H1 (cell line): Measurements from ENCODE around the gene ST6GALNAC3. TPM values are rescaled to one million over a fixed set of nuclear protein-coding genes. Genes with fewer than 3 reads are reported as not detected.

Experiments
- CTCF ChIA-PET: fragments of 300-600 bp; sonication (Branson Sonifier 250); formaldehyde crosslinking; loops from one replicate; lab custom pipeline; 2021; ENCODE audit not compliant: partially characterized antibody; lab: Charles Lee
- POLR2A ChIA-PET: fragments of 300-600 bp; sonication (Branson Sonifier 250); formaldehyde crosslinking; loops from one replicate; lab custom pipeline; 2021; ENCODE audit warnings: inconsistent platforms; ENCODE audit not compliant: partially characterized antibody; lab: Charles Lee
- DNase-seq, 2 experiments: peaks; one replicate each; pipeline versions ENCODE4 v3.0.0 to v3.0.0-alpha.2; 2010 to 2022; ENCODE audit warnings: low spot score in 2 of 2, low read depth in 1 of 2, mixed read lengths in 1 of 2
- FAIRE-seq: peaks from 2 replicates; lab custom pipeline; 2011; peaks lifted over from hg19 to GRCh38; lab: Jason Lieb, UNC
- H2AFZ ChIP-seq: 2 replicates; pipeline ENCODE4 v1.8.1; 2012; ENCODE audit warnings: low read length, inconsistent platforms
- H2AK5ac ChIP-seq: 2 replicates; pipeline ENCODE4 v1.6.1; 2013; ENCODE audit warnings: low read depth, low read length
- H2BK120ac ChIP-seq: replicated peaks from 2 replicates; pipeline ENCODE3; 2013; ENCODE audit warnings: low read depth, low read length, inconsistent platforms
- H2BK12ac ChIP-seq: 2 replicates; pipeline ENCODE4 v1.6.1; 2013; ENCODE audit warnings: low read depth, low read length
- H2BK15ac ChIP-seq: 2 replicates; pipeline ENCODE4 v1.6.1; 2013; ENCODE audit warnings: low read length
- H2BK20ac ChIP-seq: 2 replicates; pipeline ENCODE4 v1.6.1; 2013; ENCODE audit warnings: low read length
- H2BK5ac ChIP-seq: 2 replicates; pipeline ENCODE4 v1.6.1; 2013; ENCODE audit warnings: low read depth, low read length
- H3K14ac ChIP-seq: 2 replicates; pipeline ENCODE4 v1.6.1; 2013; ENCODE audit warnings: inconsistent platforms; ENCODE audit not compliant: insufficient read length
- H3K18ac ChIP-seq: 2 replicates; pipeline ENCODE4 v1.6.1; 2013; ENCODE audit warnings: low read length; ENCODE audit errors: extremely low read depth
- H3K23ac ChIP-seq: 2 replicates; pipeline ENCODE4 v1.6.1; 2013; ENCODE audit warnings: inconsistent platforms; ENCODE audit not compliant: insufficient read length
- H3K23me2 ChIP-seq: 2 replicates; pipeline ENCODE4 v1.6.1; 2013; ENCODE audit warnings: low read depth, low read length
- H3K27ac ChIP-seq: 2 replicates; pipeline ENCODE4 v1.6.1; 2011; ENCODE audit warnings: low read depth, low read length, inconsistent platforms
- H3K27me3 ChIP-seq, 4 experiments: replicated peaks in 1 of 4; 1 replicate in 1 of 4; 2 replicates in 3 of 4; pipeline versions ENCODE4 v1.6.1 to v1.8.1; 2011 to 2013; ENCODE audit warnings: low read length in 3 of 4, mild to moderate bottlenecking in 3 of 4, inconsistent platforms in 2 of 4, mixed read lengths in 2 of 4, moderate library complexity in 1 of 4; ENCODE audit not compliant: control insufficient read depth in 3 of 4, insufficient read depth in 3 of 4; ENCODE audit errors: extremely low read depth in 1 of 4
- H3K36me3 ChIP-seq, 4 experiments: 2 replicates each; pipeline versions ENCODE4 v1.6.1 to v1.8.1; 2011 to 2013; ENCODE audit warnings: mild to moderate bottlenecking in 4 of 4, low read length in 3 of 4, moderate library complexity in 2 of 4, control low read depth in 1 of 4, inconsistent platforms in 1 of 4; ENCODE audit not compliant: insufficient read depth in 4 of 4, control insufficient read depth in 2 of 4
- H3K4ac ChIP-seq: replicated peaks from 2 replicates; pipeline ENCODE3; 2013; ENCODE audit warnings: low read length, low read depth, mixed read lengths, inconsistent platforms; ENCODE audit not compliant: insufficient read length
- H3K4me1 ChIP-seq, 4 experiments: replicated peaks in 1 of 4; 1 replicate in 1 of 4; 2 replicates in 3 of 4; pipeline versions ENCODE4 v1.6.1 to v1.8.1; 2011 to 2013; ENCODE audit warnings: low read length in 3 of 4, inconsistent platforms in 2 of 4, mixed read lengths in 1 of 4; ENCODE audit not compliant: insufficient read depth in 4 of 4, control insufficient read depth in 3 of 4
- H3K4me2 ChIP-seq, 2 experiments: 2 replicates each; pipeline versions ENCODE4 v1.6.1 to v1.8.1; 2011 to 2013; ENCODE audit warnings: low read depth in 2 of 2, low read length in 2 of 2, control low read depth in 1 of 2, inconsistent platforms in 1 of 2, mild to moderate bottlenecking in 1 of 2; ENCODE audit not compliant: insufficient read depth in 1 of 2
- H3K4me3 ChIP-seq, 4 experiments: fragments of 200-600, 300-600 bp in 1 of 4; sonication (generic), shearing (Covaris generic), sonication (Bioruptor Twin) in 1 of 4; 2 replicates each; pipeline versions ENCODE4 v1.5.1 to v1.8.1; 2011 to 2016; ENCODE audit warnings: low read length in 4 of 4, low read depth in 3 of 4, control low read depth in 2 of 4, inconsistent platforms in 2 of 4, mild to moderate bottlenecking in 2 of 4, mixed read lengths in 1 of 4, moderate library complexity in 1 of 4; ENCODE audit not compliant: insufficient read depth in 2 of 4; ENCODE audit errors: extremely low read depth in 1 of 4
- H3K56ac ChIP-seq: replicated peaks from 2 replicates; pipeline ENCODE3; 2013; ENCODE audit warnings: low read depth, mild to moderate bottlenecking, mixed read lengths, low read length, inconsistent platforms; ENCODE audit not compliant: insufficient read length
- H3K79me1 ChIP-seq: 2 replicates; pipeline ENCODE4 v1.6.1; 2013; ENCODE audit warnings: low read depth, low read length, control low read depth
- H3K79me2 ChIP-seq, 2 experiments: 2 replicates each; pipeline versions ENCODE4 v1.6.1 to v1.8.1; 2012 to 2013; ENCODE audit warnings: low read length in 2 of 2, mild to moderate bottlenecking in 2 of 2, inconsistent platforms in 1 of 2; ENCODE audit not compliant: insufficient read depth in 2 of 2, control insufficient read depth in 1 of 2
- H3K9ac ChIP-seq, 4 experiments: replicated peaks in 1 of 4; 1 replicate in 1 of 4; 2 replicates in 3 of 4; pipeline versions ENCODE4 v1.6.1 to v1.8.1; 2011 to 2013; ENCODE audit warnings: low read depth in 3 of 4, low read length in 3 of 4, control low read depth in 2 of 4, mild to moderate bottlenecking in 2 of 4, moderate library complexity in 2 of 4, inconsistent platforms in 1 of 4; ENCODE audit errors: extremely low read depth in 1 of 4
- H3K9me3 ChIP-seq, 2 experiments: 2 replicates each; pipeline versions ENCODE4 v1.6.1 to v1.8.1; 2012 to 2013; ENCODE audit warnings: mild to moderate bottlenecking in 2 of 2, moderate library complexity in 2 of 2, control low read depth in 1 of 2, inconsistent platforms in 1 of 2, low read depth in 1 of 2, low read length in 1 of 2, mixed read lengths in 1 of 2; ENCODE audit not compliant: insufficient read depth in 2 of 2
- H4K20me1 ChIP-seq, 2 experiments: replicated peaks in 1 of 2; 2 replicates each; pipeline versions ENCODE3 to v1.8.1; 2011 to 2013; ENCODE audit warnings: inconsistent platforms in 2 of 2, low read length in 2 of 2, mild to moderate bottlenecking in 1 of 2; ENCODE audit not compliant: insufficient read depth in 2 of 2, control insufficient read depth in 1 of 2
- H4K5ac ChIP-seq: 2 replicates; pipeline ENCODE4 v1.6.1; 2013; ENCODE audit warnings: low read length, low read depth, mixed read lengths, inconsistent platforms; ENCODE audit not compliant: insufficient read length
- H4K8ac ChIP-seq: 2 replicates; pipeline ENCODE4 v1.8.0; 2013; ENCODE audit warnings: mild to moderate bottlenecking, moderate library complexity, low read length, inconsistent platforms; ENCODE audit not compliant: insufficient read depth; ENCODE audit errors: extremely low read depth
- H4K91ac ChIP-seq: replicated peaks from 2 replicates; pipeline ENCODE3; 2013; ENCODE audit warnings: low read length, mixed read lengths, inconsistent platforms; ENCODE audit not compliant: insufficient read length
- CTCF ChIP-seq, 3 experiments: IDR thresholded peaks; 1 replicate in 2 of 3; 2 replicates in 1 of 3; pipeline versions ENCODE4 v1.5.1 to v1.6.1; 2011; ENCODE audit warnings: low read length in 3 of 3, mild to moderate bottlenecking in 3 of 3, inconsistent platforms in 2 of 3, low read depth in 1 of 3, moderate library complexity in 1 of 3; ENCODE audit not compliant: insufficient read depth in 1 of 3; ENCODE audit errors: control extremely low read depth in 1 of 3
- EP300 ChIP-seq, 2 experiments: IDR thresholded peaks; 1 replicate in 1 of 2; 2 replicates in 1 of 2; pipeline ENCODE4 v1.6.1; 2011 to 2012; ENCODE audit warnings: low read depth in 2 of 2, low read length in 2 of 2, mild to moderate bottlenecking in 2 of 2, borderline replicate concordance in 1 of 2, inconsistent platforms in 1 of 2, moderate library complexity in 1 of 2
- EZH2 ChIP-seq: fragments of 200-600 bp; sonication (generic); IDR thresholded peaks from 2 replicates; pipeline ENCODE4 v1.7.1; 2012; ENCODE audit warnings: low read depth, mild to moderate bottlenecking, moderate library complexity, low read length, inconsistent platforms; ENCODE audit not compliant: severe bottlenecking
- MAFK ChIP-seq: IDR thresholded peaks from 2 replicates; pipeline ENCODE4 v1.6.1; 2012; ENCODE audit warnings: low read depth, mild to moderate bottlenecking, improper control_type of control experiment, low read length
- TAF7 ChIP-seq: optimal IDR thresholded peaks from 2 replicates; pipeline ENCODE3; 2011; ENCODE audit warnings: low read depth, mild to moderate bottlenecking, inconsistent platforms, low read length, moderate library complexity, borderline replicate concordance
- WGBS, 2 experiments: shearing (Covaris generic) in 1 of 2; methylation state at CpG; one replicate each; pipeline versions ENCODE4 v1.1.6 to v1.1.7; 2013 to 2015; ENCODE audit warnings: low lambda C conversion rate in 2 of 2, mixed read lengths in 2 of 2, inconsistent platforms in 1 of 2, low coverage in 1 of 2, missing lambda C conversion rate in 1 of 2; ENCODE audit not compliant: insufficient replicate concordance in 2 of 2, insufficient coverage in 1 of 2, insufficient read length in 1 of 2; ENCODE audit errors: extremely low coverage in 1 of 2, missing lambda C conversion rate in 1 of 2; 5-methylcytosine and 5-hydroxymethylcytosine counted together
- polyA plus RNA-seq, 7 experiments: library from polyadenylated mRNA; depleted of rRNA in 3 of 7; stranded (reverse) in 5 of 7; unstranded in 2 of 7; fragments of >200 nt in 5 of 7; fragments of 200-250 nt in 2 of 7; gene quantifications; 1 replicate in 5 of 7; 2 replicates in 1 of 7; 4 replicates in 1 of 7; pipeline versions ENCODE4 v1.2.1 to v1.2.3, GENCODE V29; 2011 to 2013; ENCODE audit warnings: missing spikeins in 2 of 7, mixed read lengths in 2 of 7
- total RNA-seq: library from RNA; stranded (reverse); fragmentation: NEBNext Ultra II Directional; extraction: Animal tissue kit (Norgen Biotek cat#: 25700); gene quantifications from 2 replicates; pipeline ENCODE4 v1.2.1, GENCODE V29; 2021
- TF ChIP-seq, protein P1 (sequence below): IDR thresholded peaks from 2 replicates; pipeline ENCODE4 v1.6.1; 2011; ENCODE audit warnings: low read length, improper control_type of control experiment
- TF ChIP-seq, protein P2 (sequence below): IDR thresholded peaks from 2 replicates; pipeline ENCODE4 v1.6.1; 2012; ENCODE audit warnings: inconsistent platforms

ST6GALNAC3 gene
- total and polyA plus RNA-seq, 2 of the 8 experiments (the other 6 are each of a cell fraction or from before 2014, with no cell fraction given) = 4.9 to 19.0 TPM

GRCh38 chr1:76095802-76096201 is 21.3 kb downstream of the ST6GALNAC3 start:
- Histone ChIP-seq H3K18ac (no peak overlapping the region), H3K9me3 (no peaks in the 10 kb centered on the region), H3K9ac (no peak overlapping the region), H3K14ac (no peak overlapping the region), H2AK5ac (no peak overlapping the region), H3K36me3 (no peaks in the 10 kb centered on the region), H2AFZ (no peak overlapping the region), H4K5ac (no peak overlapping the region), H3K23ac (no peak overlapping the region), H3K56ac (no peak overlapping the region), H2BK120ac (no peak overlapping the region), H4K8ac (no peak overlapping the region), H3K79me1 (no peaks in the 10 kb centered on the region), H3K23me2 (no peaks in the 10 kb centered on the region), H2BK20ac (no peak overlapping the region), H2BK5ac (no peak overlapping the region), H3K4me3 (no peak overlapping the region), H4K20me1 (peaks cover 2 to 5% of the 10 kb centered on the region in 2 experiments), H3K79me2 (peaks cover 0 to 43% of the 10 kb centered on the region in 2 experiments; a peak in 2 of 4 replicates), H3K4me1 (peaks cover 0 to 10% (median 3%) of the 10 kb centered on the region in 4 experiments; a peak in 4 of 7 replicates), H4K91ac (no peak overlapping the region), H3K27me3 (no peaks in the 10 kb centered on the region), H3K4ac (no peak overlapping the region), H3K4me2 (no peak overlapping the region), H2BK15ac (no peak overlapping the region), H3K27ac (no peak overlapping the region), H2BK12ac (no peak overlapping the region)
- ChIA-PET CTCF (interaction anchor here (0.7 to 1.7 kb wide), 10 partner anchors 10 to 115 kb away, joined by 3 to 8 read pairs (median 3); no protein-coding TSS in a partner anchor), POLR2A (interaction anchor here (0.6 to 1.0 kb wide), 2 partner anchors 14 to 28 kb away, joined by 3 read pairs; no protein-coding TSS in a partner anchor)
- WGBS, 2 experiments = 69% methylated on average over 5 of the region's 5 CpGs; no CpG with 5 or more reads in 1 of the 2 experiments
- FAIRE-seq = peak; percentile 42
- DNase-seq = peak in 1 of 2 experiments; percentile 56
- TF ChIP-seq TAF7 (no peak), EP300 (IDR thresholded peaks at IDR 0.05; ENCODE audit: borderline replicate concordance in 1 of 2, low read depth in 2 of 2, low read length in 2 of 2) (no peak), MAFK (no peak), EZH2 (no peak), CTCF (IDR thresholded peaks at IDR 0.05; ENCODE audit: control extremely low read depth in 1 of 3, insufficient read depth in 1 of 3, low read depth in 1 of 3, low read length in 3 of 3) (peak; percentile 50 to 62 (median 56))
- TF ChIP-seq, protein P1, sequence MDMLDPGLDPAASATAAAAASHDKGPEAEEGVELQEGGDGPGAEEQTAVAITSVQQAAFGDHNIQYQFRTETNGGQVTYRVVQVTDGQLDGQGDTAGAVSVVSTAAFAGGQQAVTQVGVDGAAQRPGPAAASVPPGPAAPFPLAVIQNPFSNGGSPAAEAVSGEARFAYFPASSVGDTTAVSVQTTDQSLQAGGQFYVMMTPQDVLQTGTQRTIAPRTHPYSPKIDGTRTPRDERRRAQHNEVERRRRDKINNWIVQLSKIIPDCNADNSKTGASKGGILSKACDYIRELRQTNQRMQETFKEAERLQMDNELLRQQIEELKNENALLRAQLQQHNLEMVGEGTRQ = 0 out of 2 replicates have a peak, but pooled peaks have one; percentile 13
- TF ChIP-seq, protein P2, sequence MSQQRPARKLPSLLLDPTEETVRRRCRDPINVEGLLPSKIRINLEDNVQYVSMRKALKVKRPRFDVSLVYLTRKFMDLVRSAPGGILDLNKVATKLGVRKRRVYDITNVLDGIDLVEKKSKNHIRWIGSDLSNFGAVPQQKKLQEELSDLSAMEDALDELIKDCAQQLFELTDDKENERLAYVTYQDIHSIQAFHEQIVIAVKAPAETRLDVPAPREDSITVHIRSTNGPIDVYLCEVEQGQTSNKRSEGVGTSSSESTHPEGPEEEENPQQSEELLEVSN = no peak
